Fibroblast of lung (primary cell): Measurements from ENCODE around the gene DOK5.

Experiments
- EZH2 ChIP-seq: IDR thresholded peaks from 2 replicates; pipeline ENCODE4 v1.5.1; 2012; ENCODE audit warnings: low read length, control low read depth, mild to moderate bottlenecking; ENCODE audit errors: missing control alignments
- TF ChIP-seq, protein P1 (sequence below), 2 donors: IDR thresholded peaks in 1 of 2; conservative IDR thresholded peaks in 1 of 2; 1 replicate in 1 of 2; 2 replicates in 1 of 2; pipeline ENCODE4 v1.5.1; 2011 to 2012; ENCODE audit warnings: low read length in 2 of 2, control low read depth in 1 of 2, inconsistent platforms in 1 of 2, low read depth in 1 of 2, mild to moderate bottlenecking in 1 of 2

DNA sequence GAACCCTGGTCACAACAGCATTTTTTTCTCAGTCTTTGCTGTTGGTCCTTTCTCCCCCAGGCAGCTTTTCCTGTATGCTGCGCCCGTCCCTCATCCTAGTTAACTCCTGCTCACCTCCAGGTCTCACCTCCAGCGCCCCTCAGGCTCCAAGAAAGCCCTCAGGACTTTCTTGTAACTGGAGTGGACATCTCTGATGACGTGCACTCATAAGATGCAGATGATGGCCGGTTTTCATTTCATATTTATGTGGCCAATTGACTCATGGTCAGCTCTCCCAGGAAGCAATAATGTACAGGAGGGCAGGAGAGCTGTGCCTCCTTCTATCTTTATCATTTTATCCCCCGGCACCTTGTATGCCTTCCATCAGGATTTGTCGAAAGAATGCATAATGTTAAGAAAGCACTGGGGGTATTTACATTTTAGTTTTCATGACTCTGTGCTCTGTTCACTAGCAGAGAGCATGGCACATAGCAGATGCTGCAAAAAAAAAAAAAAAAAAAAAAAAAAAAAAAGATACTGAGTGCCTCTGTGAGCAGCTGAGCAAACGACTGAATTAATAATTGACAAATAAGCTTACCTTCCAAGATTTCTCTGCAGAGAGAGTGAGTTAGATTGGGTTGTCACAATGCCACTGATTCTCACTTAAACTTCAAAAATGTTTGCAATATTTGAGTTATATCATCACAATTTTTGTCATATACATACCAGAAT is 170.2 kb downstream of the DOK5 start:
- TF ChIP-seq, protein P1, sequence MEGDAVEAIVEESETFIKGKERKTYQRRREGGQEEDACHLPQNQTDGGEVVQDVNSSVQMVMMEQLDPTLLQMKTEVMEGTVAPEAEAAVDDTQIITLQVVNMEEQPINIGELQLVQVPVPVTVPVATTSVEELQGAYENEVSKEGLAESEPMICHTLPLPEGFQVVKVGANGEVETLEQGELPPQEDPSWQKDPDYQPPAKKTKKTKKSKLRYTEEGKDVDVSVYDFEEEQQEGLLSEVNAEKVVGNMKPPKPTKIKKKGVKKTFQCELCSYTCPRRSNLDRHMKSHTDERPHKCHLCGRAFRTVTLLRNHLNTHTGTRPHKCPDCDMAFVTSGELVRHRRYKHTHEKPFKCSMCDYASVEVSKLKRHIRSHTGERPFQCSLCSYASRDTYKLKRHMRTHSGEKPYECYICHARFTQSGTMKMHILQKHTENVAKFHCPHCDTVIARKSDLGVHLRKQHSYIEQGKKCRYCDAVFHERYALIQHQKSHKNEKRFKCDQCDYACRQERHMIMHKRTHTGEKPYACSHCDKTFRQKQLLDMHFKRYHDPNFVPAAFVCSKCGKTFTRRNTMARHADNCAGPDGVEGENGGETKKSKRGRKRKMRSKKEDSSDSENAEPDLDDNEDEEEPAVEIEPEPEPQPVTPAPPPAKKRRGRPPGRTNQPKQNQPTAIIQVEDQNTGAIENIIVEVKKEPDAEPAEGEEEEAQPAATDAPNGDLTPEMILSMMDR (conservative IDR thresholded peaks at IDR 0.05 in 1 of 2, IDR thresholded peaks at IDR 0.05 in 1 of 2; ENCODE audit: low read depth in 1 of 2, low read length in 2 of 2) = no peak
- no peak for TF ChIP-seq EZH2
